ENCODE data around the gene SLC6A18.

SLC6A18 gene

GRCh38 chr5:1246711-1247431 lies 21.7 kb downstream of the SLC6A18 start:
- no peak for FAIRE-seq
- no peak for DNase-seq (ENCODE audit: extremely low spot score, insufficient read length, low read depth)

GRCh38 chr5:1247811-1248210 lies 22.6 kb downstream of the SLC6A18 start:
- FAIRE-seq = no peak
- DNase-seq (ENCODE audit: extremely low spot score, insufficient read length, low read depth) = no peak

- FAIRE-seq (no peak), DNase-seq (ENCODE audit: extremely low spot score, insufficient read length, low read depth) (no peak)
Measured at GRCh38 chr5:1249366-1250280, 24.4 kb downstream of the SLC6A18 start.

GRCh38 chr5:1251678-1252580 lies 26.7 kb downstream of the SLC6A18 start:
- no peak for FAIRE-seq
- DNase-seq (ENCODE audit: extremely low spot score, insufficient read length, low read depth) = no peak

- DNase-seq (ENCODE audit: extremely low spot score, insufficient read length, low read depth) = no peak
- FAIRE-seq = no peak
Measured at GRCh38 chr5:1252681-1253080, 27.5 kb downstream of the SLC6A18 start.

- no peak for DNase-seq (ENCODE audit: extremely low spot score, insufficient read length, low read depth)
- FAIRE-seq = no peak
Measured at GRCh38 chr5:1253456-1254105, 28.4 kb downstream of the SLC6A18 start.

- FAIRE-seq = no peak
Measured at GRCh38 chr5:1254196-1254595, 29.0 kb downstream of the SLC6A18 start.

GRCh38 chr5:1255081-1255561 lies 29.9 kb downstream of the SLC6A18 start:
- DNase-seq (ENCODE audit: extremely low spot score, insufficient read length, low read depth) = no peak
- FAIRE-seq = no peak

More at GRCh38 chr5:1254196-1254595, 29.0 kb downstream of the SLC6A18 start:
- no peak for DNase-seq (ENCODE audit: extremely low spot score, insufficient read length, low read depth)

- no peak for FAIRE-seq
Measured at GRCh38 chr5:1256776-1257175, 31.6 kb downstream of the SLC6A18 start.

GRCh38 chr5:1257363-1257762 lies 32.2 kb downstream of the SLC6A18 start:
- DNase-seq (ENCODE audit: extremely low spot score, insufficient read length, low read depth) = no peak
- no peak for FAIRE-seq

More at GRCh38 chr5:1256776-1257175, 31.6 kb downstream of the SLC6A18 start:
- DNase-seq (ENCODE audit: extremely low spot score, insufficient read length, low read depth) = no peak

GRCh38 chr5:1257841-1258240 lies 32.7 kb downstream of the SLC6A18 start:
- DNase-seq (ENCODE audit: extremely low spot score, insufficient read length, low read depth) (no peak), FAIRE-seq (no peak)

GRCh38 chr5:1259806-1260480 lies 34.8 kb downstream of the SLC6A18 start:
- no peak for FAIRE-seq
- DNase-seq (ENCODE audit: extremely low spot score, insufficient read length, low read depth) = no peak

- DNase-seq (ENCODE audit: extremely low spot score, insufficient read length, low read depth) = no peak
- no peak for FAIRE-seq
Measured at GRCh38 chr5:1261643-1262042, 36.5 kb downstream of the SLC6A18 start.

GRCh38 chr5:1262381-1262780 lies 37.2 kb downstream of the SLC6A18 start:
- FAIRE-seq = no peak
- no peak for DNase-seq (ENCODE audit: extremely low spot score, insufficient read length, low read depth)

- DNase-seq (ENCODE audit: extremely low spot score, insufficient read length, low read depth) (no peak), FAIRE-seq (no peak)
Measured at GRCh38 chr5:1264211-1264610, 39.0 kb downstream of the SLC6A18 start.

GRCh38 chr5:1265026-1265425 lies 39.8 kb downstream of the SLC6A18 start:
- DNase-seq (ENCODE audit: extremely low spot score, insufficient read length, low read depth) (no peak), FAIRE-seq (no peak)

- DNase-seq (ENCODE audit: extremely low spot score, insufficient read length, low read depth) (no peak), FAIRE-seq (no peak)
Measured at GRCh38 chr5:1265461-1266455, 40.6 kb downstream of the SLC6A18 start.

GRCh38 chr5:1266791-1267190 lies 41.6 kb downstream of the SLC6A18 start:
- no peak for FAIRE-seq

More at GRCh38 chr5:1266791-1267190, 41.6 kb downstream of the SLC6A18 start:
- DNase-seq (ENCODE audit: extremely low spot score, insufficient read length, low read depth) = no peak
